Raji (cell line): ENCODE data around the gene GUCY1A1.

Experiments
- POLR2A ChIP-seq: IDR thresholded peaks from 2 replicates; pipeline ENCODE4 v1.6.1; 2011; ENCODE audit warnings: low read depth, low read length, control low read depth; ENCODE audit not compliant: insufficient read depth

Gene GUCY1A1

DNA sequence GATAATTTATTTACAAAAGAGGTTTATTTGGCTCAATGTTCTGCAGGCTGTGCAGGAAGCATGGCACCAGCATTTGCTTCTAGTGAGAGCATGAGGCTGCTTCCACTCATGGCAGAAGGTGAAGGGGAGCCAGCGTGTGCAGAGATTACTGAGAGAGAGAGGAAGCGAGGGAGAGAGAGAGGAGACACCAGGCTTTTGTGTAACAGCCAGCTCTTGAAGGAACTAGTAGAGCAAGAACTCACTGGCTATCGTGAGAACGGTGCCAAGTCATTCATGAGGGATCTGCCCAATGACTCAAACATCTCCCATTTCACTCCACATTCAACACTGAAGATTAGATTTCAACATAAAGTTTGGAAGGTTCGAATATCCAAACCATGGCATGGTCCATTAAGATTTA lies 12.7 kb downstream of the GUCY1A1 start:
- no peak for TF ChIP-seq POLR2A

GRCh38 chr4:155681886-155682285 lies 15.2 kb downstream of the GUCY1A1 start:
- no peak for TF ChIP-seq POLR2A

GRCh38 chr4:155684423-155684822 lies 17.8 kb downstream of the GUCY1A1 start:
- no peak for TF ChIP-seq POLR2A

DNA sequence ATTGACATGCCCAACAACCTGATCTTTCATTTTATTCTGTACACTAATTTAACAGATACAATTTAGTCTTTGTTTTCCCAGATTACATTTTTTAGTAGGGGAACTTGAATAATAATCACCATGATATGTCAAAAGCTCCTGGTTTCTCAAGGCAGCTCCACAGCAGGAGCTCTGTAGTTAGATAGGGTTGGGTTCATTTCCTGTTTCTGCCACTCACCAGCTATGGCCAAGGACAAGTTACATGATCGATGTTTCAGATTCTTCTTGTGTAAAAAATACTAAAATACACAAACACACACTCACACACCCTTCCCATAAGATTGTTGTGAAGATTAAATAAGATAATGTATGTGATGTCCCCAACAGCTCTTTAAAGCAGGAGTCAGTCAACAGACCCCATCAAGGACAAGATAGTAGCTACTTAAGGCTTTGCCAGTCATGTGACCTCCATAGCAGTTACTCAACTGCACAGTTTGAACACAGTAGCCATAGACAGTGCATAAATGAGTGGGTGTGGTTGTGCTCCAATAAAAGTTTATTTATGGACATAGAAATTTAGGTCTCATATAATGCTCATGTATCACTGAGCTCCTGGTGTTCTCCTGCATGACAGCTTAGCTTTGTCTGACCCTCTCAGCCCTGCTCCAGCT lies 18.4 kb downstream of the GUCY1A1 start:
- TF ChIP-seq POLR2A = no peak

DNA sequence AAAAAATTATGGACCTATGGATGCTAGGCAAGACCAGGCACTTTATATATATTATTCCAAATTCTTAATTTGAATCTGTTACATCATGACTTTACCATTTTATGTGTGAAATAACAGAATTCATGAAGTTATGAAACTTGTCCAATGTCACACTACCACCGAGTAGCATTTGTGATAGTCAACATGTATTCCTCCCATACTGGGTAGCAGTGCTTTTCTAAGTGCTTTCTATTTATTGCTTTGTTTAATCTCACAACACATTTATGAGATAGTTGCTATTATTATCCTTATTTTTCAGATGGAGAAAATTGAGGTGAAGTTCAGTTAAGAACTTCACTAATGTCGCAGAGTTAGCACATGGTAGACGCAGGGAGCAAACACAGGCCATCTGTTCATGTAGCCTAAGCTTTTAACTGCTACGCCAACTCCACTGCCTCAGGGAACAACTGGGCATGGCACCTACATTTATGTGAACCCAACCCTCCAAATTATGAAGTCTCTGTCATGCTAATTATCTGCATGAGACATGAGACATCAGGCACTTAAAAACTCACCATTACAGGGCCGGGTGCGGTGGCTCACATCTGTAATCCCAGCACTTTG lies 20.8 kb downstream of the GUCY1A1 start:
- no peak for TF ChIP-seq POLR2A

DNA sequence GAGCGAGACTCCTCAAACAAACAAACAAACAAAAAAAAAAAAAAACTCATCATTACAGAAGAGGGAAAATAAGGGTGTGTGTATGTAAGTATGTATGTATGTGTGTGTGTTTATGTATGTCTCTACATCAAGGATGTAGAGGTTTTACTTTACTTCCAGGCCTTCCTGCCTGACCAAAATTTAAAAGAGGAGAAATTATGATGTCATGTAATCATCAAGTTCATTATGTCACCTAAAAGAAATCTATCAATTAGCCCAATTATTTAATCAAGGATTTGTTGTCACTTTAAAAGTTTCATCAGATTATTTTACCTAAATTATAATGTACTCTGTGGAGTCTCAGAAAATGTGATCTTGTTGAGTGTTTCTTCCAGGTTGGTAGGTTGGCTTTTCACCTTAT lies 21.6 kb downstream of the GUCY1A1 start:
- no peak for TF ChIP-seq POLR2A

DNA sequence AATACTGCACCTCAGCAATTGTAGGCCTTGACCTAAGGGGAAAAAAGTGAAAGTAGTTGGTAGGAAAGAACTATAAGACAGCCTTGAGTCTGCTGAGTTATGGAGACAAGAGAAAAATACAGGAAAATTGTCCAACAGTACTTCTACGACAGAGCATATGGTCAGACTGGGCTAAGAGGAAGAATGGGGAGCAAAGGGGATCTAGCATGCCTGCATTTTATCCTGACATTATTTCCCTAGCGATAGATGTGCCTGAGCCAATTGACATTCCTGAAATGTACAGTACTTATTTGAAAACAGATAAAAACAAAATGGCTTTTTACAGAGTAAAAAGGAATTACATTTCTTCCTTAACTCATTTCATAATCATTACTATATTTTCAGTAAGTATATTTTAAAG lies 22.2 kb downstream of the GUCY1A1 start:
- no peak for TF ChIP-seq POLR2A

DNA sequence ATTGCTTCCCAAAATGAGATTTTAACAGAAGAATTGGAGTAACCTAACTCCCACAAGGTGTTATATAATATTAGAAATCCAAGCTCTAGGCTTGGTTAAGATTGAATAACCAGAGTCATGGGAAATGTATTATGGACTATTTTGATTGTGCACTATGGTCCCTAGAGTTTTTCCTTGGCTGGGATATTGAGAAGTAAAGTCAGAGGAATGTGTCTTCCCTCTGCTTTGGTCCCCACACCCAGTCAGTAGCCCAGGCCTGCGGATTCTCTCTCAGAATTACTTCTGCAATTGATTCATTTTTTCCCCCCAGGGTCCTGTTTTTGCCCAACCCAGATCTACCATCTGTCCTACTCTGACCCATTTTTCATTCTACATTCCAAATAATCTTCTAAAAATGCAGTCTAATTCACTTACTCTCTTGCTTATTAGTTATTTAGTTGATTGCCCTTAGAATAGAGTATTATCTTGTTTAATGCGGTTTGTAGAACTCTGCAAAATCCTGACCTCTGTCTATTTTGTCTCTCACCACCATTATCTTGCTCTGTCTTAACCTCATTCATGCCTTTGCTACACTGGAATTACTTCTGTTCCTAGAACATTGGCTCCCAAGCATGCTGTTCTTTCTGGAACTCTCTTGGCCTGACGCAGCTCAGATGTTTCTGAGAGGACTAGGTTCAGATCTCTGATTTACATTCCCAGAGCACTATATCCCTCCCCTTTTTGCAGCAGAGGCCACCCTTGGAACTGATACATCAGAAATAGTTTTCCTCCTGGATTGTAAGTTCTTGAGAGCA lies 23.6 kb downstream of the GUCY1A1 start:
- TF ChIP-seq POLR2A = no peak

- TF ChIP-seq POLR2A = no peak
Observed at GRCh38 chr4:155692361-155692760, 25.7 kb downstream of the GUCY1A1 start.

GRCh38 chr4:155693015-155693663 lies 26.5 kb downstream of the GUCY1A1 start:
- no peak for TF ChIP-seq POLR2A

DNA sequence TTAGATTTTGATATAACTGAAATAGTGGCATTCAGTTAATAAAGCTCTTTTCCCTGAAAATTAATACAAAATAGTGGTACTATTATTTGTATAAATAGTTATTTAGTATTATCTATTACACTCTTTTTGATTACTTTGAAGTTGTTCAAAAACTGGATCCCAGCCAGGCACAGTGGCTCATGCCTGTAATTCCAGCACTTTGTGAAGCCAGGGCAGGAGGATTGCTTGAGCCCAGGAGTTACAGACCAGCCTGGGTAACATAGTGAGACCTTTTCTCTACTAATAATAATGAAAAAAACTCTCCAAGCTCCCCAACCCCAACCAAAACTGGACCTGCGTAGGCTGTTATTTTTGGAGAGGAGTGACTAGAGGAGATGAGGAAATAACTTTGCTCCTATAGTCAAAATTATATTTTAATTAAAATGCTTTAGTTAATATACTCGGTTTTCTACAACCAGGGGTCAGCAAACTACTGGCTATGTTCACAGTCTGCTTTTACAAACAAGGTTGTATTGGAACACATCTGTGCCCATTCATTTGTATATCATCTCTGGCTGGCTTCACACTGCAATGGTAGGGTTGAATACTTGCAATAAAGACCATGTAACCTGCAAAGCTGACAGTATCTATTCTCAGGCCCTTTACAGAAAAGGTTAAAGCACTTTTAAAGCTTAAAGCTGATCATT lies 27.6 kb downstream of the GUCY1A1 start:
- no peak for TF ChIP-seq POLR2A

GRCh38 chr4:155696226-155696625 lies 29.6 kb downstream of the GUCY1A1 start:
- no peak for TF ChIP-seq POLR2A

DNA sequence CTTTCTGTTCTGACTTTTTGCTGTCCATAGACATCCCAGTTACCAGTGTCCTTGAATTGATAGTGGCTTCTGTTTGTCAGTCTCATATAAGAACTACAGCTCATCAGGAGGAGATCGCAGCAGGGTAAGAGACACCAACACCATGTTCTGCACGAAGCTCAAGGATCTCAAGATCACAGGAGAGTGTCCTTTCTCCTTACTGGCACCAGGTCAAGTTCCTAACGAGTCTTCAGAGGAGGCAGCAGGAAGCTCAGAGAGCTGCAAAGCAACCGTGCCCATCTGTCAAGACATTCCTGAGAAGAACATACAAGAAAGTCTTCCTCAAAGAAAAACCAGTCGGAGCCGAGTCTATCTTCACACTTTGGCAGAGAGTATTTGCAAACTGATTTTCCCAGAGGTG lies 30.1 kb downstream of the GUCY1A1 start:
- no peak for TF ChIP-seq POLR2A

GRCh38 chr4:155701827-155702226 lies 35.2 kb downstream of the GUCY1A1 start:
- no peak for TF ChIP-seq POLR2A
